M059J (cell line): ENCODE results near the gene GALNT18. TPM values are rescaled to one million over a fixed set of nuclear protein-coding genes. Genes with fewer than 3 reads are reported as not detected.

Source experiments
- DNase-seq: peaks from one replicate; pipeline ENCODE4 v3.0.0-alpha.2; 2012; ENCODE audit warnings: low read depth
- total RNA-seq: library from RNA; depleted of rRNA; stranded (reverse); fragments of >200 nt; shearing (Covaris generic); gene quantifications from 2 replicates; pipeline ENCODE4 v1.2.3, GENCODE V29; 2014

Gene GALNT18
- total RNA-seq, 1 experiment from 2014 or later, result 0.64 TPM

DNA sequence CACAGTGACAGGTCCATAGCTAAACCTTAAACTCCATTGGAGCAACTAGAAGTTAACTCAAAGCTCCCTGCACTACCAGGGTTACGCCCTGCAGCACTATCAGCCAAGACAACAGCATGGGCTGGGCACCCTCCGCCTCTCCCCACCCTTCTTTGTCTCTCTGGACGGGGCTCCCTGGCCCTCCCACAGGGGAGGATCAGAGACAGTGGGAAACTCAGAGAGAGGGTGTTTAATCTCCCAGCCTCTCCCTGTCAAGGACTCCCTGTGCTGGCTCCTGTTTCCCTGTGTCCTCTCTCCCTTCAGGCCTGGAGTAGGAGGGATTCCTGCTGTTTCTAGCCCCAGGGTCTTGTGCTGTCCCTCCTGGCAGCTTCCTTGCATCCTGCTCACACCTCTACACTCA is 211.9 kb downstream of the GALNT18 start:
- no peak for DNase-seq

- no peak for DNase-seq
Measured at GRCh38 chr11:11409224-11409623, 212.6 kb downstream of the GALNT18 start.

- DNase-seq, result no peak
Measured at GRCh38 chr11:11408436-11409221, 213.2 kb downstream of the GALNT18 start.

- DNase-seq, result no peak
Measured at GRCh38 chr11:11407763-11408084, 214.1 kb downstream of the GALNT18 start.

GRCh38 chr11:11407065-11407762 is 214.6 kb downstream of the GALNT18 start:
- DNase-seq, result no peak

DNA sequence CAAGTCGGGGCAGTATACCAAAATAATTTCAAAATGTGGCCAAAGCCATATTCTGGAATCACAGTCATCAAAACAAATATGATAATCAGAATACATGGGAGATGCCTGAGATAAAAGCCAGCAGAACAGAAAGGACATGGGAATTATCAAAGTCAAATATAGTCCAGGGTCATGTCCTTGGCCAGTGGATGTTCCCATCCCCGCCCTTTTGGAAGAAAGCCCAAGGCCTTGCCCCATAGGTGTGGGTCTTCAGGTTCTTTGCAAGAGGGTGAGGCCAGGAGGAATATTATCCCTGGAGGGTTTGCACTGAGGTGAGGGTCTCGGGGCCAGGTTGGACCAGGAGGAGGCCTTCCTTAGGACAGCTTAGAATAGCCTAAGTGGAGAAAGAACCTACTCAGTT is 215.2 kb downstream of the GALNT18 start:
- no peak for DNase-seq

DNA sequence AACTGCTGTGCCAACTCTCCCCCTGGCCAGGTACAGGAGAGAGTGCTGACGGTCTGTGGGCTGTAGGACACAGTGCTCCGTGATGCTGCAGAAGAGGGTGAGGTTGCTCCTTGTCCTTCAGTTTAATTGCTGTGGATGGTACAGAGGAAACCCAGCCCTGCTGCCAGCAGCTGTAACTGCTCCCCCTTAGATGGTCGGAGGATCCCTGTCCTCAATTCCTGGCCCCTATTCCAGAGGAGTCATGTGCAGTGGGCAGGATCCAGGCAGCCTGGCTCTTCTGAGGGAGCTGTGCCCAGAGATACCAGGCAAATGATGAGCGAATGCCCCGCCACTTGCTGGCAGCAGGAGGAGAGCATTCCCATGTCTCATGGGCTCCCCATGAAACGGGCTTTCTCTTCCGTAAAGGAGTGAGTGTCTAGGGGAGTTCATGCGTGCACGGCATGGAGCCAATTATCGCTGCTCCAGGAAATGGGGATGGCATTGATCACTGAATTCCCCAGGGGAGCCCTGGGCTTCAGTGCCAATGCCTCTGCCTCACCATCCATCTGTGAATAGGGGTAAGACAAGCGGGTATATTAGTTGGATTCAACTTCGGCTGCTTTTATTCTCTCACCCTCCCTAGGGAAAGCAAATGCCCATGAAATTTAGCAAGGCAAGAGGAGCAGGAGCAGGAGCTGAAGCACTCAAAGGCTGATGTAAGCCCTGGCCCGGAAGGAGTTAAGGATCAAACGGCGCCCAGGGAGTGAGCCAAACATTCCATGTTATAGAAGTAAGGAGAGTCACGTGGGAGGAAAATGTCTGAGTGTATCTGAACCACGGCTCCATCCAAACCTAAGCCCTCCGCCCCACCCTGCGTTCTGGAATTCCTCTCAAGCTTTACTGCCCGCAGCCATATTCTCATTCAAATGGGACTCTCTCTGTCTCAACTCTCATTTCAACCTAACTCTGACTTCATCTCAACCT is 217.8 kb downstream of the GALNT18 start:
- DNase-seq, result no peak

GRCh38 chr11:11401960-11402535 is 219.8 kb downstream of the GALNT18 start:
- DNase-seq, result no peak

GRCh38 chr11:11400635-11401232 is 221.1 kb downstream of the GALNT18 start:
- DNase-seq, result no peak

DNA sequence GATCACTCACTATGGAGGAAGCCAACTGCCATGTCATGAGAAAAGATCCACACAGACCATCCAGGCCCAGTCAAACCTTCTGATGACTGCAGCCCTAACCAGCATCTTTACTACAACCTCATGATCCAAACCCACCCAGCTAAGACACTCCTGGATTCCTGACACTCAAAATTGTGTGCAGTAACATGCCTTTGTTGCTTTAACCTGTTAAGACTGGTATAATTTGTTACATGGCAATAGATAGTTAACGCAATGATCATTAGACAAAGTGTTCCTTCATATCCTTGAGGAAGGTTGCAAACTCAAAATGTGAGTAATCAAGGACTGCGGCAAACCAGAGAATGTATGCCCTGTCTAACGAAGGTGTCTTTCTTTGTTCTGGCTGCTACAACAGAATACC is 221.7 kb downstream of the GALNT18 start:
- no peak for DNase-seq

GRCh38 chr11:11397781-11398180 is 224.0 kb downstream of the GALNT18 start:
- DNase-seq, result no peak

GRCh38 chr11:11397036-11397415 is 224.8 kb downstream of the GALNT18 start:
- no peak for DNase-seq

DNA sequence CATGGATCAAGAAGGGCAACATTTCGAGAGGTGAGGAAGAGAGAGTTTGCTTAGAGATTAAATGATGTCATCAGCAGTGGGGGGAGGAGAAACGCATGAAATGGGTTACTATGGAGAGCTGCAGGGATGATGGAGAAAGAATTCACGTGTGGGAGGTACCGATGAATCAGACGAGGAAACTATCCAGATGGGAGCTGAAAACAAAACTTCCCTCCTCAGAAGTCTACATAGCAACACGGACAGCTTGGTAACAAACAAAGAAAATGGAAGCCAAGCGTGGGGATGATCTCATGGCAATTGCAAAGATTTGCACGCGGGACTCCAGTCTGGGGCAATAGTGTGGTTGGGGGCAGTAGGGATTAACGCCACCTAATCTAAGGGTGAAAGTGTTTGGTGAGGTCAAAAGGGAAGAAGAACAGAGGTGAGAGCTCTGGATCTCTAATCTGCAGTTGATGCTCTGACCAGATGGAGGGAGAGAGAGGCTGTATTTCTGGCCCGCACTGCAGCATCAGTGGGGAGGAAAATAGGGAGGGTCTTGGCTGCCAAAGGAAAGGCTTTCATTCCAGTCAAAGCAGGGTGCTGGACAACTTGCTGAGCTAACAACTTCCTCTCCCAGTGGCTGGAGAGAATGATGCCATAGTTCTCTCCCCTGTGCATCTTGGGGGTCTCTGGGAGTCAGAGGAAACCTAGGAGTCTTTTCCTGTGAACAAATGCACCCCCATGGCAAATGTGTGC is 225.3 kb downstream of the GALNT18 start:
- DNase-seq, result peak; percentile 76

DNA sequence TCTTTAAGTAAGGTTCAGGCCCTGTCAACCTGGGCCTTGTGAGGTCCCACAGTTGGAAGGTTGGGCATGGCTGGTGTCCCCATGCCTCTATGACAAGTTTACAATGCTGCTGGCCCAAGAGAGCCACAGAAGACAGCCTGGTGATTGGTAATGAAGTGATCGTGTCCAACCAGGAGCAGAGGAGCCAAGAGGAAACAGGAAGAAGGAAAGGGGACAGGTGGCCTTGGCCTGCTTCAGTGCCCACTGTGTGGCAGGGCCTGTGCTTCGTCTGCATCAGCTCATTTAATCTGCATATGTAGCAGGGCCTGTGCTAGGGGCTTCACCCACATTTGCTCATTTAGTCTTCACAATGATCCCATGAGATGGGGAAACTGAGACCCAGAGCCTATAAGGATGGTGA is 226.7 kb downstream of the GALNT18 start:
- DNase-seq, result no peak

GRCh38 chr11:11394241-11394640 is 227.6 kb downstream of the GALNT18 start:
- no peak for DNase-seq

GRCh38 chr11:11391796-11392463 is 229.9 kb downstream of the GALNT18 start:
- peak; percentile 86 for DNase-seq

- DNase-seq, result no peak
Measured at GRCh38 chr11:11391169-11391568, 230.6 kb downstream of the GALNT18 start.

DNA sequence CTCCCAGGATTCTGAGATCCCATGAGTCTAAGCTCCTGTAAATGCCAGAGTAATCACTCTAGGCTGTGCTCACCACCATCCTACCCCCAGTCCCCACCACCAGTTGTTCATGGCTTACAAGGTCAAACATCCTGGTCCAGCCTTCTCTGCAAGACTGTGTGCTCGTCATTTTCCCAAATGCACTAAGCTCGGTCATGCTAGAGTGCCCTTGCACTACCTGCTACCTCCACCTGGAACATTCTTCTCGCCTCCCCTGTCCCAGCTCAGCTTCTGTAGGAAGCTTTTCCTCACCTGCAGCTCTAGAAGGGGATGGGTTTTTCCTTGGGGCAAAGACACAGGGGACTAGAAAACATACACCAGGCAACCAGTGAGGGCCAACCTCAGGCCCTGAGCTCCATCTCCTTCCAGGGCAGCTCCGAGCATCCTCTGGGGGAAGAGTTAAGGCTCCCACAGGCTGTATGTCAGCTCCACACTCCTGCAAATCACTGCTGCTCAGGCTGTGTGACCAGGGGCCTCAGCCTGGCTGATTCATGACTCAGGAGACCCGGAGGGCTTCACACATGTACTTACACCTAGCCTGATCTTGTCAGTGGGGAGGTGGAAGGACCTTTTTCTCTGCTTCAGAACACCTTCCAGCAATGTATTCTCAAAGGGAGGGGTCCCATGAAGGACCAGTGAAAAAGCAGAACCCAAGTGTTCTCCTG is 231.6 kb downstream of the GALNT18 start:
- no peak for DNase-seq

DNA sequence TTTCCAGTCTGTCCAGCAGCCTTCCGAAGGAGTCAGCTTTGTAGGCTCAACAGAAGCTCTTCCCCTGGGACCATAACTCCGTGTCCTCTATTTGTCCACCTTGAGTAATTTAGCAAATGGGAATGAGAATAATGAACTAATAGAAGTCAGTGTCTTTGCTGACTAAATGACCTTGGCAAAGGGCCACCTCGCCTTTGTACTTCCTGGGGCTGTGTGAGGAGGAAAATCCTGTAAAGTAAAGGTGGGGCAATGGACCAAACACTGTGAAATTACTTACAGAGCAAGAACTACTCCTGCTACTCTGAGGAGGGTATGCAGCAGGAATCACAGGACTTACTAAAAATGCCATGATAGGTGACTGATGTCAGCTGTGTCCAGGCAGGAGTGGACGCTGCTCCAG is 232.6 kb downstream of the GALNT18 start:
- peak; percentile 32 for DNase-seq
